WTC11 (cell line): ENCODE measurements around the gene SLC2A11. TPM values are rescaled to one million over a fixed set of nuclear protein-coding genes. Genes with fewer than 3 reads are reported as not detected.

Experiments
- ATAC-seq: fragments of 200-7000 bp; cut with Tn5 transposase; 2 replicates; pipeline ENCODE4 v1.10.0; 2021; ENCODE audit warnings: mild to moderate bottlenecking, moderate library complexity
- CTCF ChIA-PET: fragments of 300-600 bp; sonication (Branson Sonifier 250); formaldehyde crosslinking; loops from one replicate; lab custom pipeline; 2021; ENCODE audit warnings: antibody characterized with exemption; lab: Charles Lee
- POLR2A ChIA-PET: fragments of 350-600 bp; sonication (Branson Sonifier 250); formaldehyde crosslinking; loops from one replicate; lab custom pipeline; 2021; ENCODE audit warnings: antibody characterized with exemption; lab: Charles Lee
- DNase-seq: peaks from one replicate; pipeline ENCODE4 v3.0.0; 2021; ENCODE audit warnings: low spot score
- H3K27ac Mint-ChIP-seq: 2 replicates; pipeline ENCODE4 v1.8.0; 2021; ENCODE audit warnings: mixed read lengths
- H3K27me3 Mint-ChIP-seq: 2 replicates; pipeline ENCODE4 v1.8.0; 2021; ENCODE audit warnings: low read depth, mild to moderate bottlenecking, moderate library complexity, mixed read lengths
- H3K36me3 Mint-ChIP-seq: 2 replicates; pipeline ENCODE4 v1.8.0; 2021; ENCODE audit warnings: mixed read lengths
- H3K4me1 Mint-ChIP-seq: 2 replicates; pipeline ENCODE4 v1.8.0; 2022; ENCODE audit warnings: mixed read lengths
- H3K4me3 Mint-ChIP-seq: 2 replicates; pipeline ENCODE4 v1.8.0; 2021; ENCODE audit warnings: mild to moderate bottlenecking, moderate library complexity, mixed read lengths
- H3K9me3 Mint-ChIP-seq: 2 replicates; pipeline ENCODE4 v1.8.0; 2021; ENCODE audit warnings: mixed read lengths
- CREM ChIP-seq: sonication (generic); formaldehyde crosslinking; IDR thresholded peaks from 2 replicates; pipeline ENCODE4 v1.8.1; 2022; ENCODE audit warnings: mild to moderate bottlenecking, missing genetic modification reagents, moderate library complexity
- FOXP1 ChIP-seq: sonication (generic); formaldehyde crosslinking; IDR thresholded peaks from 2 replicates; pipeline ENCODE4 v1.8.0; 2022; ENCODE audit warnings: missing genetic modification reagents, mild to moderate bottlenecking, moderate library complexity, borderline replicate concordance
- IRF2 ChIP-seq: sonication (generic); formaldehyde crosslinking; IDR thresholded peaks from 2 replicates; pipeline ENCODE4 v1.8.0; 2022; ENCODE audit warnings: low read depth, missing genetic modification reagents, borderline replicate concordance
- JUN ChIP-seq: sonication (generic); formaldehyde crosslinking; IDR thresholded peaks from 2 replicates; pipeline ENCODE4 v1.8.0; 2023; ENCODE audit warnings: mild to moderate bottlenecking, missing genetic modification reagents
- NR1H2 ChIP-seq: sonication (generic); formaldehyde crosslinking; IDR thresholded peaks from 2 replicates; pipeline ENCODE4 v1.9.0; 2021; ENCODE audit warnings: mild to moderate bottlenecking, moderate library complexity, missing genetic modification reagents
- SMAD4 ChIP-seq: sonication (generic); formaldehyde crosslinking; IDR thresholded peaks from 2 replicates; pipeline ENCODE4 v1.8.0; 2022; ENCODE audit warnings: mild to moderate bottlenecking, missing genetic modification reagents
- SOX15 ChIP-seq: fragments of 250-450 bp; sonication (Bioruptor Pico); IDR thresholded peaks from 2 replicates; pipeline ENCODE4 v1.9.0; 2021; ENCODE audit warnings: mild to moderate bottlenecking
- SP1 ChIP-seq: sonication (generic); formaldehyde crosslinking; conservative IDR thresholded peaks from 2 replicates; pipeline ENCODE4 v1.8.1; 2022; ENCODE audit warnings: missing genetic modification reagents
- TEAD1 ChIP-seq: sonication (generic); formaldehyde crosslinking; IDR thresholded peaks from 2 replicates; pipeline ENCODE4 v1.8.0; 2022; ENCODE audit warnings: mild to moderate bottlenecking, missing genetic modification reagents
- total RNA-seq: library from RNA; stranded (reverse); gene quantifications from 3 replicates; pipeline ENCODE4 v1.2.3, GENCODE V29; 2021
- TF ChIP-seq, protein P1 (sequence below): sonication (generic); formaldehyde crosslinking; IDR thresholded peaks from 2 replicates; pipeline ENCODE4 v1.8.1; 2022; ENCODE audit warnings: low read depth, missing genetic modification reagents, borderline replicate concordance
- TF ChIP-seq, protein P2 (sequence below): sonication (generic); formaldehyde crosslinking; IDR thresholded peaks from 2 replicates; pipeline ENCODE4 v1.8.0; 2023; ENCODE audit warnings: missing genetic modification reagents, mild to moderate bottlenecking, borderline replicate concordance
- TF ChIP-seq, protein P3 (sequence below): sonication (generic); formaldehyde crosslinking; IDR thresholded peaks from 2 replicates; pipeline ENCODE4 v1.8.1; 2023; ENCODE audit warnings: mild to moderate bottlenecking, missing genetic modification reagents, borderline replicate concordance
- TF ChIP-seq, protein P4 (sequence below): sonication (generic); formaldehyde crosslinking; IDR thresholded peaks from 2 replicates; pipeline ENCODE4 v1.8.0; 2022; ENCODE audit warnings: missing genetic modification reagents
- TF ChIP-seq, protein P5 (sequence below): sonication (generic); formaldehyde crosslinking; IDR thresholded peaks from 2 replicates; pipeline ENCODE4 v1.8.1; 2023; ENCODE audit warnings: mild to moderate bottlenecking, moderate library complexity, missing genetic modification reagents

The SLC2A11 gene
- total RNA-seq, 1 experiment from 2014 or later = 19.9 TPM

DNA sequence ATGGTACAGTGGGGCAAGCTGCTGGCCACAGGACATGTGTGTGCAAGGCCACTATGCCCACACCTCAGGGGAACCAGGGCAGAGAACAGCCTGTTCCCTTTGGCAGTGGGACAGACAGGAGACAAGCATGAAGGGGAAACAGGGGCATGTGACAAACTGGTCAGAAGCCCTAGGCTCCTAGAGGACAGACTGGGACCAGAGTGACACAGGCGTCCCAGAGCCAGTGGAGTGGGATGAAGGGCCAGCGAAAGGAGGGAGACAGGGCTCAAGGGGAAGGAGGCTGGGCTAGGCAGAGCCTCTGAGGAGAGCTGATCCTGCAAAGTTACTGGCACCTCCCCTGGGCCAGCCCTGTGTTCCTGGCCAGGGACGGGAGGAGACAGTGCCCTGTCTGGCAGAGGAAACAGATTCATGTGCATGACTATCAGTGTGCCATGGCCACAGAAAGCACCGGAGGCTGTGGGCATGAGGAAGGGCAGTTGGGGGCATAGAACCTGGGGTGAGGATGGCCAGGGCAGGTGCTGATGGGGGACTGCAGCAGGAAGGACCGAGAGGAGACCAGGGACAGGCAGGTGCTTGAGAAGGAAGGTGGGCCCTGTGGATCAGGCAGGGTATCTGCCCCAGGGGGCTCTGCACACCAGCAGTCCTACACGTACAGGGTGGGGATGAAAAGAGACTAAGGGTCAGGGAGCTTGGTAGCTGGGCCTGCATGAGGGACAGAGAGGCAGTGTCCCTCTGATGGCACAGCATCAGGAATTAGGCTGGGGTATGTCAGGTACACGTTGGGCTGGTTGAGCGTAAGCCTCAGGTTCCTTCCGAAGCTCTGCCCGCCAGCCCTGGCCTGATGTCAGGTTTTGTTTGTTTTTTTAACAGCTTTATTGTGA is 28.6 kb upstream of the SLC2A11 start:
- H3K27ac Mint-ChIP-seq = peak overlapping the region; percentile 71
- DNase-seq (no peak), ATAC-seq (no peak)
- H3K27me3 Mint-ChIP-seq = no peaks in the 10 kb centered on the region; the same call in 1 of the 2 replicates
- no peaks in the 10 kb centered on the region for H3K9me3 Mint-ChIP-seq
- H3K4me1 Mint-ChIP-seq = peaks cover 8% of the 10 kb centered on the region
- CTCF ChIA-PET = no interaction called here
- H3K4me3 Mint-ChIP-seq = no peak overlapping the region
- POLR2A ChIA-PET = no interaction called here
- no peak for TF ChIP-seq IRF2
- peaks cover 55% of the 10 kb centered on the region for H3K36me3 Mint-ChIP-seq

DNA sequence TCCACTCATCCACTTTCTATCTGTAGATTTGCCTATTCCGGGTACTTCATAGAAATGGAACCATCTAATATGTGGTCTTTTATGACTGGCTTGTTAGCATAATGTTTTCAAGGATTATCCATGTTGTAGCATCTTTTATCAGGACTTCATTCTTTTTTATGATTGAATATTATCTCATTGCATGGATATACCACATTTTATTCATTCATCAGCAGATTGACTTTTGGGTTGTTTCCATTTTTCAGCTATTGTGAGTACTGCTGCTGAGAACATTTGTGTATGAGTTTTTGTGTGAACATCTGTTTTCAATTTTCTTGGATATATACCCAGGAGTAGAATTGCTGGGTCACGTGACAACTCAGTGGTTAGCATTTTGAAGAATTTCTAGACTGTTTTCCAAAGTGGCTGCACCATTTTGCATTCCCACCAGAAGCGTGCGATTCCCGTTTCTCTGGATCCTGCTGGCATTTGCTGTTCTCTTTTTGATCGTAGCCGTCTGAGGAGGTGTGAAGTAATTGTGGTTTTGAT is 27.8 kb upstream of the SLC2A11 start:
- no peak for DNase-seq
- CTCF ChIA-PET = no interaction called here
- POLR2A ChIA-PET = no interaction called here
- Mint-ChIP-seq H3K4me1 (peaks cover 8% of the 10 kb centered on the region), H3K27ac (no peak overlapping the region), H3K4me3 (no peak overlapping the region), H3K9me3 (no peaks in the 10 kb centered on the region), H3K27me3 (no peaks in the 10 kb centered on the region; the same call in 1 of the 2 replicates), H3K36me3 (peaks cover 48% of the 10 kb centered on the region)
- no peak for ATAC-seq
- TF ChIP-seq CREM (no peak), TEAD1 (CRISPR knock-in tag) (no peak), JUN (CRISPR knock-in tag) (no peak)
- TF ChIP-seq, protein P1, sequence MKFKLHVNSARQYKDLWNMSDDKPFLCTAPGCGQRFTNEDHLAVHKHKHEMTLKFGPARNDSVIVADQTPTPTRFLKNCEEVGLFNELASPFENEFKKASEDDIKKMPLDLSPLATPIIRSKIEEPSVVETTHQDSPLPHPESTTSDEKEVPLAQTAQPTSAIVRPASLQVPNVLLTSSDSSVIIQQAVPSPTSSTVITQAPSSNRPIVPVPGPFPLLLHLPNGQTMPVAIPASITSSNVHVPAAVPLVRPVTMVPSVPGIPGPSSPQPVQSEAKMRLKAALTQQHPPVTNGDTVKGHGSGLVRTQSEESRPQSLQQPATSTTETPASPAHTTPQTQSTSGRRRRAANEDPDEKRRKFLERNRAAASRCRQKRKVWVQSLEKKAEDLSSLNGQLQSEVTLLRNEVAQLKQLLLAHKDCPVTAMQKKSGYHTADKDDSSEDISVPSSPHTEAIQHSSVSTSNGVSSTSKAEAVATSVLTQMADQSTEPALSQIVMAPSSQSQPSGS (CRISPR knock-in tag) = no peak
- TF ChIP-seq, protein P2, sequence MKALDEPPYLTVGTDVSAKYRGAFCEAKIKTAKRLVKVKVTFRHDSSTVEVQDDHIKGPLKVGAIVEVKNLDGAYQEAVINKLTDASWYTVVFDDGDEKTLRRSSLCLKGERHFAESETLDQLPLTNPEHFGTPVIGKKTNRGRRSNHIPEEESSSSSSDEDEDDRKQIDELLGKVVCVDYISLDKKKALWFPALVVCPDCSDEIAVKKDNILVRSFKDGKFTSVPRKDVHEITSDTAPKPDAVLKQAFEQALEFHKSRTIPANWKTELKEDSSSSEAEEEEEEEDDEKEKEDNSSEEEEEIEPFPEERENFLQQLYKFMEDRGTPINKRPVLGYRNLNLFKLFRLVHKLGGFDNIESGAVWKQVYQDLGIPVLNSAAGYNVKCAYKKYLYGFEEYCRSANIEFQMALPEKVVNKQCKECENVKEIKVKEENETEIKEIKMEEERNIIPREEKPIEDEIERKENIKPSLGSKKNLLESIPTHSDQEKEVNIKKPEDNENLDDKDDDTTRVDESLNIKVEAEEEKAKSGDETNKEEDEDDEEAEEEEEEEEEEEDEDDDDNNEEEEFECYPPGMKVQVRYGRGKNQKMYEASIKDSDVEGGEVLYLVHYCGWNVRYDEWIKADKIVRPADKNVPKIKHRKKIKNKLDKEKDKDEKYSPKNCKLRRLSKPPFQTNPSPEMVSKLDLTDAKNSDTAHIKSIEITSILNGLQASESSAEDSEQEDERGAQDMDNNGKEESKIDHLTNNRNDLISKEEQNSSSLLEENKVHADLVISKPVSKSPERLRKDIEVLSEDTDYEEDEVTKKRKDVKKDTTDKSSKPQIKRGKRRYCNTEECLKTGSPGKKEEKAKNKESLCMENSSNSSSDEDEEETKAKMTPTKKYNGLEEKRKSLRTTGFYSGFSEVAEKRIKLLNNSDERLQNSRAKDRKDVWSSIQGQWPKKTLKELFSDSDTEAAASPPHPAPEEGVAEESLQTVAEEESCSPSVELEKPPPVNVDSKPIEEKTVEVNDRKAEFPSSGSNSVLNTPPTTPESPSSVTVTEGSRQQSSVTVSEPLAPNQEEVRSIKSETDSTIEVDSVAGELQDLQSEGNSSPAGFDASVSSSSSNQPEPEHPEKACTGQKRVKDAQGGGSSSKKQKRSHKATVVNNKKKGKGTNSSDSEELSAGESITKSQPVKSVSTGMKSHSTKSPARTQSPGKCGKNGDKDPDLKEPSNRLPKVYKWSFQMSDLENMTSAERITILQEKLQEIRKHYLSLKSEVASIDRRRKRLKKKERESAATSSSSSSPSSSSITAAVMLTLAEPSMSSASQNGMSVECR (CRISPR knock-in tag) = no peak
- TF ChIP-seq, protein P3, sequence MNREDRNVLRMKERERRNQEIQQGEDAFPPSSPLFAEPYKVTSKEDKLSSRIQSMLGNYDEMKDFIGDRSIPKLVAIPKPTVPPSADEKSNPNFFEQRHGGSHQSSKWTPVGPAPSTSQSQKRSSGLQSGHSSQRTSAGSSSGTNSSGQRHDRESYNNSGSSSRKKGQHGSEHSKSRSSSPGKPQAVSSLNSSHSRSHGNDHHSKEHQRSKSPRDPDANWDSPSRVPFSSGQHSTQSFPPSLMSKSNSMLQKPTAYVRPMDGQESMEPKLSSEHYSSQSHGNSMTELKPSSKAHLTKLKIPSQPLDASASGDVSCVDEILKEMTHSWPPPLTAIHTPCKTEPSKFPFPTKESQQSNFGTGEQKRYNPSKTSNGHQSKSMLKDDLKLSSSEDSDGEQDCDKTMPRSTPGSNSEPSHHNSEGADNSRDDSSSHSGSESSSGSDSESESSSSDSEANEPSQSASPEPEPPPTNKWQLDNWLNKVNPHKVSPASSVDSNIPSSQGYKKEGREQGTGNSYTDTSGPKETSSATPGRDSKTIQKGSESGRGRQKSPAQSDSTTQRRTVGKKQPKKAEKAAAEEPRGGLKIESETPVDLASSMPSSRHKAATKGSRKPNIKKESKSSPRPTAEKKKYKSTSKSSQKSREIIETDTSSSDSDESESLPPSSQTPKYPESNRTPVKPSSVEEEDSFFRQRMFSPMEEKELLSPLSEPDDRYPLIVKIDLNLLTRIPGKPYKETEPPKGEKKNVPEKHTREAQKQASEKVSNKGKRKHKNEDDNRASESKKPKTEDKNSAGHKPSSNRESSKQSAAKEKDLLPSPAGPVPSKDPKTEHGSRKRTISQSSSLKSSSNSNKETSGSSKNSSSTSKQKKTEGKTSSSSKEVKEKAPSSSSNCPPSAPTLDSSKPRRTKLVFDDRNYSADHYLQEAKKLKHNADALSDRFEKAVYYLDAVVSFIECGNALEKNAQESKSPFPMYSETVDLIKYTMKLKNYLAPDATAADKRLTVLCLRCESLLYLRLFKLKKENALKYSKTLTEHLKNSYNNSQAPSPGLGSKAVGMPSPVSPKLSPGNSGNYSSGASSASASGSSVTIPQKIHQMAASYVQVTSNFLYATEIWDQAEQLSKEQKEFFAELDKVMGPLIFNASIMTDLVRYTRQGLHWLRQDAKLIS = no peak

DNA sequence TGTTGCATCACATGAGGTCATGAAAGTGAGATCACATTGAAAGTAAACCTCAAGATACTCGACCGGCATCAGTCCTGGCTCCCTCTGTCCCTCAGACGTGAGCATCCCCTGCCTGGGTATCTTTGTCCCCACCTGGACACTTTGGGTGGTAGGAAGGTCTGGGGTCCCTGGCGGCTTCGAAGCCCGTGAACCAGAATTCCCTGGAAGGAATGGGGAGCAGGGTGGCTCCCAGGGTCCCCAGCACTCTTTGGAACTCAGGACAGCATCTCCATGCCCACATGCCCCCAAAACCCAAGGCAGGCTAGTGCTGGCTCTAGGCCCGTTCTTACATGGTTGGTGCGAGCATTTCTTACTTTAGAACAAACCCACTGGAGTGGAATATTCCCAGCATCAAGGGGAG is 26.4 kb upstream of the SLC2A11 start:
- ATAC-seq (no peak), DNase-seq (no peak)
- Mint-ChIP-seq H3K27me3 (no peaks in the 10 kb centered on the region), H3K4me1 (peaks cover 2% of the 10 kb centered on the region; the same call in 1 of the 2 replicates), H3K36me3 (peaks cover 40% of the 10 kb centered on the region), H3K9me3 (no peaks in the 10 kb centered on the region), H3K4me3 (no peak overlapping the region), H3K27ac (no peak overlapping the region)
- ChIA-PET CTCF (no interaction called here), POLR2A (no interaction called here)
- TF ChIP-seq FOXP1 (CRISPR knock-in tag) (no peak), SP1 (no peak), NR1H2 (CRISPR knock-in tag) (no peak), SOX15 (CRISPR knock-in tag) (no peak), SMAD4 (CRISPR knock-in tag) (no peak)
- TF ChIP-seq, protein P4, sequence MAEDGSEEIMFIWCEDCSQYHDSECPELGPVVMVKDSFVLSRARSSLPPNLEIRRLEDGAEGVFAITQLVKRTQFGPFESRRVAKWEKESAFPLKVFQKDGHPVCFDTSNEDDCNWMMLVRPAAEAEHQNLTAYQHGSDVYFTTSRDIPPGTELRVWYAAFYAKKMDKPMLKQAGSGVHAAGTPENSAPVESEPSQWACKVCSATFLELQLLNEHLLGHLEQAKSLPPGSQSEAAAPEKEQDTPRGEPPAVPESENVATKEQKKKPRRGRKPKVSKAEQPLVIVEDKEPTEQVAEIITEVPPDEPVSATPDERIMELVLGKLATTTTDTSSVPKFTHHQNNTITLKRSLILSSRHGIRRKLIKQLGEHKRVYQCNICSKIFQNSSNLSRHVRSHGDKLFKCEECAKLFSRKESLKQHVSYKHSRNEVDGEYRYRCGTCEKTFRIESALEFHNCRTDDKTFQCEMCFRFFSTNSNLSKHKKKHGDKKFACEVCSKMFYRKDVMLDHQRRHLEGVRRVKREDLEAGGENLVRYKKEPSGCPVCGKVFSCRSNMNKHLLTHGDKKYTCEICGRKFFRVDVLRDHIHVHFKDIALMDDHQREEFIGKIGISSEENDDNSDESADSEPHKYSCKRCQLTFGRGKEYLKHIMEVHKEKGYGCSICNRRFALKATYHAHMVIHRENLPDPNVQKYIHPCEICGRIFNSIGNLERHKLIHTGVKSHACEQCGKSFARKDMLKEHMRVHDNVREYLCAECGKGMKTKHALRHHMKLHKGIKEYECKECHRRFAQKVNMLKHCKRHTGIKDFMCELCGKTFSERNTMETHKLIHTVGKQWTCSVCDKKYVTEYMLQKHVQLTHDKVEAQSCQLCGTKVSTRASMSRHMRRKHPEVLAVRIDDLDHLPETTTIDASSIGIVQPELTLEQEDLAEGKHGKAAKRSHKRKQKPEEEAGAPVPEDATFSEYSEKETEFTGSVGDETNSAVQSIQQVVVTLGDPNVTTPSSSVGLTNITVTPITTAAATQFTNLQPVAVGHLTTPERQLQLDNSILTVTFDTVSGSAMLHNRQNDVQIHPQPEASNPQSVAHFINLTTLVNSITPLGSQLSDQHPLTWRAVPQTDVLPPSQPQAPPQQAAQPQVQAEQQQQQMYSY (CRISPR knock-in tag) = no peak
- TF ChIP-seq, protein P5, sequence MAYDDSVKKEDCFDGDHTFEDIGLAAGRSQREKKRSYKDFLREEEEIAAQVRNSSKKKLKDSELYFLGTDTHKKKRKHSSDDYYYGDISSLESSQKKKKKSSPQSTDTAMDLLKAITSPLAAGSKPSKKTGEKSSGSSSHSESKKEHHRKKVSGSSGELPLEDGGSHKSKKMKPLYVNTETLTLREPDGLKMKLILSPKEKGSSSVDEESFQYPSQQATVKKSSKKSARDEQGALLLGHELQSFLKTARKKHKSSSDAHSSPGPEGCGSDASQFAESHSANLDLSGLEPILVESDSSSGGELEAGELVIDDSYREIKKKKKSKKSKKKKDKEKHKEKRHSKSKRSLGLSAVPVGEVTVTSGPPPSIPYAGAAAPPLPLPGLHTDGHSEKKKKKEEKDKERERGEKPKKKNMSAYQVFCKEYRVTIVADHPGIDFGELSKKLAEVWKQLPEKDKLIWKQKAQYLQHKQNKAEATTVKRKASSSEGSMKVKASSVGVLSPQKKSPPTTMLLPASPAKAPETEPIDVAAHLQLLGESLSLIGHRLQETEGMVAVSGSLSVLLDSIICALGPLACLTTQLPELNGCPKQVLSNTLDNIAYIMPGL (CRISPR knock-in tag) = no peak
